Mammary epithelial cell (primary cell): ENCODE measurements around the gene SPECC1.

ENCODE experiments used
- CTCF ChIP-seq, 2 donors: IDR thresholded peaks in 1 of 2; conservative IDR thresholded peaks in 1 of 2; 2 replicates each; pipeline ENCODE4 v1.5.1; 2011 to 2012; ENCODE audit warnings: inconsistent platforms in 2 of 2, low read length in 2 of 2, mild to moderate bottlenecking in 2 of 2, control low read depth in 1 of 2, low read depth in 1 of 2; ENCODE audit not compliant: insufficient read depth in 1 of 2; ENCODE audit errors: extremely low read depth in 1 of 2
- EZH2 ChIP-seq: IDR thresholded peaks from 2 replicates; pipeline ENCODE4 v1.6.1; 2012; ENCODE audit warnings: low read length, inconsistent platforms, borderline replicate concordance

DNA sequence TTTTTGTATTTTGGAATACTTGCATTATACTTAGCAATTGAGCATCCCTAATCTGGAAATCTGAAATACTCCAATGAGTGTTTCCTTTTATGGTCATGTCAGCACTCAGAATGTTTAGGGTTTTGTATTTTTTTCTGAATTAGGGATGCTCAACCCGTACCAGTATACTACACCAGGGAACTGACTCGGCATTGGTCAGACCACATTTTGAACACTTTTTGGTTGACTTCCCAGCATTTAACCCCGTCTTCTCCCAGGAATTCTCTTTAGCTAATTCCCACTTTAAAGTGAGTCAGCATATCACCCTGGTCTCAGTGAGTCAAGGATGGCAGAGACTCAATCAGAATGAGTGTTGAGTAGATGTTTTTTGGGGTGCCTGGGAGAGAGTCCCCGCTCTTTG, 177.9 kb downstream of the SPECC1 start:
- TF ChIP-seq CTCF (conservative IDR thresholded peaks at IDR 0.05 in 1 of 2, IDR thresholded peaks at IDR 0.05 in 1 of 2; ENCODE audit: extremely low read depth in 1 of 2, insufficient read depth in 1 of 2, low read depth in 1 of 2, low read length in 2 of 2) (no peak), EZH2 (no peak)
